HepG2 (cell line): ENCODE results near the gene MARCHF9. TPM values are rescaled to one million over a fixed set of nuclear protein-coding genes. Genes with fewer than 3 reads are reported as not detected.
A peak's percentile ranks its signal among the peaks of the same experiment; 100 is the strongest.

ENCODE experiments used
- ARID2 ChIP-seq: sonication (generic); formaldehyde crosslinking; IDR thresholded peaks from 2 replicates; pipeline ENCODE4 v1.8.1; 2022; ENCODE audit warnings: mild to moderate bottlenecking, missing genetic modification reagents, borderline replicate concordance
- ATF4 ChIP-seq, 2 experiments: fragments of 450-650 bp in 1 of 2; sonication (generic) in 1 of 2; formaldehyde crosslinking; IDR thresholded peaks; 2 replicates each; pipeline versions ENCODE4 v1.5.0 to v1.8.0; 2020 to 2022; ENCODE audit warnings: mild to moderate bottlenecking in 1 of 2, missing genetic modification reagents in 1 of 2
- DPF2 ChIP-seq: sonication (generic); formaldehyde crosslinking; IDR thresholded peaks from 2 replicates; pipeline ENCODE4 v1.4.0; 2020; ENCODE audit warnings: mild to moderate bottlenecking, low read depth, missing genetic modification reagents, borderline replicate concordance
- FOXK2 ChIP-seq: fragments of 450-650 bp; IDR thresholded peaks from 2 replicates; pipeline ENCODE4 v1.6.1; 2016
- KLF13 ChIP-seq: sonication (generic); formaldehyde crosslinking; IDR thresholded peaks from 2 replicates; pipeline ENCODE4 v1.4.0; 2020; ENCODE audit warnings: mild to moderate bottlenecking, missing genetic modification reagents
- MLXIP ChIP-seq: sonication (generic); formaldehyde crosslinking; IDR thresholded peaks from 2 replicates; pipeline ENCODE4 v1.9.0; 2021; ENCODE audit warnings: missing genetic modification reagents, borderline replicate concordance
- NFATC3 ChIP-seq: sonication (generic); formaldehyde crosslinking; IDR thresholded peaks from 2 replicates; pipeline ENCODE4 v1.5.1; 2020; ENCODE audit warnings: mild to moderate bottlenecking, missing genetic modification reagents
- PHF5A ChIP-seq: IDR thresholded peaks from one replicate; pipeline ENCODE4 v1.6.1; 2018; ENCODE audit warnings: low read depth, missing genetic modification reagents; ENCODE audit not compliant: unreplicated experiment
- RBM39 ChIP-seq: fragments of 200-400 bp; formaldehyde crosslinking; IDR thresholded peaks from one replicate; pipeline ENCODE4 v1.6.1; 2018; ENCODE audit warnings: antibody characterized with exemption, mild to moderate bottlenecking, low read depth, low read length; ENCODE audit not compliant: poor library complexity, severe bottlenecking
- SRSF4 ChIP-seq: fragments of 200-400 bp; formaldehyde crosslinking; IDR thresholded peaks from one replicate; pipeline ENCODE4 v1.6.1; 2018; ENCODE audit warnings: mild to moderate bottlenecking, low read depth, low read length, moderate library complexity; ENCODE audit not compliant: poor library complexity, severe bottlenecking
- TOE1 ChIP-seq: sonication (generic); formaldehyde crosslinking; IDR thresholded peaks from 2 replicates; pipeline ENCODE4 v1.4.0; 2020; ENCODE audit warnings: mild to moderate bottlenecking, missing genetic modification reagents
- U2AF2 ChIP-seq: fragments of 200-400 bp; formaldehyde crosslinking; IDR thresholded peaks from 2 replicates; pipeline ENCODE4 v1.6.1; 2017; ENCODE audit warnings: low read depth, mild to moderate bottlenecking, low read length
- ZBTB1 ChIP-seq: sonication (generic); formaldehyde crosslinking; IDR thresholded peaks from 2 replicates; pipeline ENCODE4 v1.4.0; 2020; ENCODE audit warnings: missing genetic modification reagents, borderline replicate concordance
- ZFP37 ChIP-seq: sonication (generic); formaldehyde crosslinking; IDR thresholded peaks from 2 replicates; pipeline ENCODE4 v1.4.0; 2020; ENCODE audit warnings: missing genetic modification reagents, borderline replicate concordance
- ZNF18 ChIP-seq: sonication (generic); formaldehyde crosslinking; IDR thresholded peaks from 2 replicates; pipeline ENCODE4 v1.8.0; 2022; ENCODE audit warnings: mild to moderate bottlenecking, missing genetic modification reagents; ENCODE audit not compliant: insufficient replicate concordance
- ZNF260 ChIP-seq: sonication (generic); formaldehyde crosslinking; IDR thresholded peaks from 2 replicates; pipeline ENCODE4 v1.4.0; 2020; ENCODE audit warnings: missing genetic modification reagents, low read depth, mild to moderate bottlenecking, borderline replicate concordance
- ZNF713 ChIP-seq: sonication (generic); formaldehyde crosslinking; IDR thresholded peaks from 2 replicates; pipeline ENCODE4 v1.4.0; 2020; ENCODE audit warnings: mild to moderate bottlenecking, missing genetic modification reagents
- polyA plus RNA-seq, 8 experiments: library from polyadenylated mRNA; depleted of rRNA in 3 of 8; stranded (reverse) in 7 of 8; unstranded in 1 of 8; fragments of >200 nt; fragmentation: Illumina TruSeq in 4 of 8; extraction: Trizol in 4 of 8; gene quantifications; 2 replicates each; pipeline versions ENCODE4 v1.2.1 to v1.2.3, GENCODE V29; 2011 to 2016; ENCODE audit warnings: low read depth in 4 of 8, missing spikeins in 1 of 8, mixed read lengths in 1 of 8; ENCODE audit not compliant: insufficient read depth in 1 of 8
- total RNA-seq, 5 experiments: library from RNA; depleted of rRNA; stranded (reverse); fragments of >200 nt; fragmentation: Illumina TruSeq; extraction: Trizol; gene quantifications; 2 replicates each; pipeline ENCODE4 v1.2.3, GENCODE V29; 2016; ENCODE audit warnings: low read depth in 1 of 5
- TF ChIP-seq, protein P1 (sequence below): sonication (generic); formaldehyde crosslinking; IDR thresholded peaks from 2 replicates; pipeline ENCODE4 v1.4.0; 2020; ENCODE audit warnings: missing genetic modification reagents, borderline replicate concordance

MARCHF9 gene
- total and polyA plus RNA-seq, 2 of the 13 experiments (the other 11 are each of a cell fraction or from before 2014, with no cell fraction given) = 5.7 to 9.6 TPM

- peak in 1 of 2 experiments; percentile 80; a peak in 2 of 4 replicates for TF ChIP-seq ATF4 (CRISPR knock-in tag; IDR thresholded peaks at IDR 0.05)
- peak; percentile 73 for TF ChIP-seq ZNF18 (CRISPR knock-in tag)
- TF ChIP-seq TOE1 (CRISPR knock-in tag) = peak; percentile 39; the same call in 1 of the 2 replicates
- no peak for TF ChIP-seq ZBTB1 (CRISPR knock-in tag)
- TF ChIP-seq U2AF2 = peak; percentile 98
- TF ChIP-seq ZFP37 (CRISPR knock-in tag) = no peak; the same call in 1 of the 2 replicates
- peak; percentile 85 for TF ChIP-seq FOXK2
- peak; percentile 27 for TF ChIP-seq PHF5A (CRISPR knock-in tag)
- TF ChIP-seq ZNF713 (CRISPR knock-in tag) = no peak
- TF ChIP-seq SRSF4 = no peak
- peak; percentile 62; the same call in 1 of the 2 replicates for TF ChIP-seq NFATC3 (CRISPR knock-in tag)
- no peak for TF ChIP-seq DPF2
- TF ChIP-seq ZNF260 (CRISPR knock-in tag) = no peak
- TF ChIP-seq, protein P1, sequence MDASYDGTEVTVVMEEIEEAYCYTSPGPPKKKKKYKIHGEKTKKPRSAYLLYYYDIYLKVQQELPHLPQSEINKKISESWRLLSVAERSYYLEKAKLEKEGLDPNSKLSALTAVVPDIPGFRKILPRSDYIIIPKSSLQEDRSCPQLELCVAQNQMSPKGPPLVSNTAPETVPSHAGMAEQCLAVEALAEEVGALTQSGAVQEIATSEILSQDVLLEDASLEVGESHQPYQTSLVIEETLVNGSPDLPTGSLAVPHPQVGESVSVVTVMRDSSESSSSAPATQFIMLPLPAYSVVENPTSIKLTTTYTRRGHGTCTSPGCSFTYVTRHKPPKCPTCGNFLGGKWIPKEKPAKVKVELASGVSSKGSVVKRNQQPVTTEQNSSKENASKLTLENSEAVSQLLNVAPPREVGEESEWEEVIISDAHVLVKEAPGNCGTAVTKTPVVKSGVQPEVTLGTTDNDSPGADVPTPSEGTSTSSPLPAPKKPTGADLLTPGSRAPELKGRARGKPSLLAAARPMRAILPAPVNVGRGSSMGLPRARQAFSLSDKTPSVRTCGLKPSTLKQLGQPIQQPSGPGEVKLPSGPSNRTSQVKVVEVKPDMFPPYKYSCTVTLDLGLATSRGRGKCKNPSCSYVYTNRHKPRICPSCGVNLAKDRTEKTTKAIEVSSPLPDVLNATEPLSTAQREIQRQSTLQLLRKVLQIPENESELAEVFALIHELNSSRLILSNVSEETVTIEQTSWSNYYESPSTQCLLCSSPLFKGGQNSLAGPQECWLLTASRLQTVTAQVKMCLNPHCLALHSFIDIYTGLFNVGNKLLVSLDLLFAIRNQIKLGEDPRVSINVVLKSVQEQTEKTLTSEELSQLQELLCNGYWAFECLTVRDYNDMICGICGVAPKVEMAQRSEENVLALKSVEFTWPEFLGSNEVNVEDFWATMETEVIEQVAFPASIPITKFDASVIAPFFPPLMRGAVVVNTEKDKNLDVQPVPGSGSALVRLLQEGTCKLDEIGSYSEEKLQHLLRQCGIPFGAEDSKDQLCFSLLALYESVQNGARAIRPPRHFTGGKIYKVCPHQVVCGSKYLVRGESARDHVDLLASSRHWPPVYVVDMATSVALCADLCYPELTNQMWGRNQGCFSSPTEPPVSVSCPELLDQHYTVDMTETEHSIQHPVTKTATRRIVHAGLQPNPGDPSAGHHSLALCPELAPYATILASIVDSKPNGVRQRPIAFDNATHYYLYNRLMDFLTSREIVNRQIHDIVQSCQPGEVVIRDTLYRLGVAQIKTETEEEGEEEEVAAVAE (CRISPR knock-in tag) = peak; percentile 73; the same call in 1 of the 2 replicates
- TF ChIP-seq MLXIP (CRISPR knock-in tag) = no peak; the same call in 1 of the 2 replicates
- no peak for TF ChIP-seq ARID2 (CRISPR knock-in tag)
- TF ChIP-seq RBM39 = peak; percentile 96
- no peak for TF ChIP-seq KLF13 (CRISPR knock-in tag)
Measured at GRCh38 chr12:57751788-57752667, 2.9 kb upstream of the MARCHF9 start, which contains the start of gene CDK4 (continued).
